ENCODE measurements around the gene SNX11. TPM values are rescaled to one million over a fixed set of nuclear protein-coding genes. Genes with fewer than 3 reads are reported as not detected.

Gene SNX11
- total RNA-seq, 2 experiments from 2014 or later = 27.2 to 29.5 TPM

DNA sequence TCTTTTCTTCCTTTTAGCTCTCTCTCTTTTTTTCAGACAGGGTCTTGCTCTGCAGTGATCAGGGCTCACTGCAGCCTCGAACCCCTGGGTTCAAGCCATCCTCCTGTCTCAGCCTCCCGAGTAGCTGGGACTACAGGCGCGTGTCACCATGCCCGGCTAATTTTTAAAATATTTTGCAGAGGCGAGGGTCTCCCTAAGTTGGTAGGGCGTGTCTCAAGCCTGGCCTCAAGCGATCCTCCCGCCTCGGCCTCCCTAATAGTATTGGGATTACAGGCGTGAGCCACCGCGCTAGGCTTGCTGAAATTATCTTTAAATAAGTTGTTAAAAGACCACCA is 797 bp upstream of the SNX11 start:
- intact Hi-C loops (cut with micrococcal nuclease) = no loop called here
- peaks cover 12% of the 10 kb centered on the region for H3K36me3 Mint-ChIP-seq (ENCODE audit: low read depth)
- ATAC-seq (no peak), DNase-seq (no peak)
- TF ChIP-seq, protein P1, sequence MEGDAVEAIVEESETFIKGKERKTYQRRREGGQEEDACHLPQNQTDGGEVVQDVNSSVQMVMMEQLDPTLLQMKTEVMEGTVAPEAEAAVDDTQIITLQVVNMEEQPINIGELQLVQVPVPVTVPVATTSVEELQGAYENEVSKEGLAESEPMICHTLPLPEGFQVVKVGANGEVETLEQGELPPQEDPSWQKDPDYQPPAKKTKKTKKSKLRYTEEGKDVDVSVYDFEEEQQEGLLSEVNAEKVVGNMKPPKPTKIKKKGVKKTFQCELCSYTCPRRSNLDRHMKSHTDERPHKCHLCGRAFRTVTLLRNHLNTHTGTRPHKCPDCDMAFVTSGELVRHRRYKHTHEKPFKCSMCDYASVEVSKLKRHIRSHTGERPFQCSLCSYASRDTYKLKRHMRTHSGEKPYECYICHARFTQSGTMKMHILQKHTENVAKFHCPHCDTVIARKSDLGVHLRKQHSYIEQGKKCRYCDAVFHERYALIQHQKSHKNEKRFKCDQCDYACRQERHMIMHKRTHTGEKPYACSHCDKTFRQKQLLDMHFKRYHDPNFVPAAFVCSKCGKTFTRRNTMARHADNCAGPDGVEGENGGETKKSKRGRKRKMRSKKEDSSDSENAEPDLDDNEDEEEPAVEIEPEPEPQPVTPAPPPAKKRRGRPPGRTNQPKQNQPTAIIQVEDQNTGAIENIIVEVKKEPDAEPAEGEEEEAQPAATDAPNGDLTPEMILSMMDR (IDR thresholded peaks at IDR 0.05) = no peak
- H3K27me3 Mint-ChIP-seq = no peaks in the 10 kb centered on the region
- peaks cover 52% of the 10 kb centered on the region for H3K4me1 Mint-ChIP-seq (ENCODE audit: low read depth)
- H3K4me3 Mint-ChIP-seq = peak overlapping the region; percentile 98
- peaks cover 6% of the 10 kb centered on the region for H3K9me3 Mint-ChIP-seq
- H3K27ac Mint-ChIP-seq = peak overlapping the region; percentile 98
- ChIA-PET POLR2A (interaction anchor here (1.1 to 3.6 kb wide), 6 partner anchors 9 to 80 kb away, joined by 3 to 23 read pairs (median 4); partner anchors contain the start of gene NFE2L1), CTCF (interaction anchor here (0.7 to 5.6 kb wide), 9 partner anchors 9 to 333 kb away, joined by 3 to 26 read pairs (median 5); no protein-coding TSS in a partner anchor)

- Mint-ChIP-seq H3K36me3 (ENCODE audit: low read depth) (peaks cover 22% of the 10 kb centered on the region), H3K4me3 (peak overlapping the region; percentile 39), H3K27me3 (no peaks in the 10 kb centered on the region), H3K27ac (peak overlapping the region; percentile 90), H3K4me1 (ENCODE audit: low read depth) (peaks cover 47% of the 10 kb centered on the region), H3K9me3 (no peaks in the 10 kb centered on the region)
- DNase-seq = no peak
- no peak for ATAC-seq
- ChIA-PET POLR2A (no interaction called here), CTCF (interaction anchor here (1.1 to 3.2 kb wide), 3 partner anchors 30 to 69 kb away, joined by 3 to 31 read pairs (median 3); no protein-coding TSS in a partner anchor)
- TF ChIP-seq, protein P1 (IDR thresholded peaks at IDR 0.05) = no peak
- intact Hi-C loops (cut with micrococcal nuclease) = no loop called here
Measured at GRCh38 chr17:48110761-48111160, 3.2 kb downstream of the SNX11 start.

GRCh38 chr17:48111937-48112241 is 4.3 kb downstream of the SNX11 start:
- ATAC-seq = no peak
- intact Hi-C loops (cut with micrococcal nuclease) = no loop called here
- Mint-ChIP-seq H3K4me3 (peak overlapping the region; percentile 58), H3K4me1 (ENCODE audit: low read depth) (peaks cover 44% of the 10 kb centered on the region), H3K36me3 (ENCODE audit: low read depth) (peaks cover 22% of the 10 kb centered on the region), H3K27ac (peak overlapping the region; percentile 90), H3K9me3 (no peaks in the 10 kb centered on the region), H3K27me3 (no peaks in the 10 kb centered on the region)
- DNase-seq = no peak
- CTCF ChIA-PET = interaction anchor here (1.0 to 3.2 kb wide), 10 partner anchors 12 to 507 kb away, joined by 3 to 31 read pairs (median 7); partner anchors contain the start of gene CDK5RAP3
- POLR2A ChIA-PET = interaction anchor here (0.6 to 1.1 kb wide), 4 partner anchors 10 to 32 kb away, joined by 3 to 4 read pairs (median 3); partner anchors contain the start of gene CBX1
- TF ChIP-seq, protein P1 (IDR thresholded peaks at IDR 0.05) = no peak

GRCh38 chr17:48113201-48113676 is 5.7 kb downstream of the SNX11 start:
- ATAC-seq = peak; percentile 75
- peak; percentile 73 for DNase-seq
- TF ChIP-seq, protein P1 (IDR thresholded peaks at IDR 0.05) = no peak
- H3K27ac Mint-ChIP-seq = peak overlapping the region; percentile 90
- no peaks in the 10 kb centered on the region for H3K27me3 Mint-ChIP-seq
- POLR2A ChIA-PET = interaction anchor here (0.6 to 1.6 kb wide), 7 partner anchors 11 to 327 kb away, joined by 3 to 6 read pairs (median 3); partner anchors contain the start of gene NFE2L1
- H3K4me3 Mint-ChIP-seq = peak overlapping the region; percentile 54
- H3K9me3 Mint-ChIP-seq = no peaks in the 10 kb centered on the region
- CTCF ChIA-PET = interaction anchor here (1.1 to 3.2 kb wide), 7 partner anchors 16 to 87 kb away, joined by 3 to 31 read pairs (median 8); no protein-coding TSS in a partner anchor
- H3K4me1 Mint-ChIP-seq (ENCODE audit: low read depth) = peaks cover 44% of the 10 kb centered on the region
- H3K36me3 Mint-ChIP-seq (ENCODE audit: low read depth) = peaks cover 24% of the 10 kb centered on the region
- intact Hi-C loops (cut with micrococcal nuclease) = no loop called here

GRCh38 chr17:48121923-48122664 is 14.5 kb downstream of the SNX11 start:
- CTCF ChIA-PET = interaction anchor here (1.7 to 5.4 kb wide), 2 partner anchors 31 to 42 kb away, joined by 4 to 39 read pairs; no protein-coding TSS in a partner anchor
- POLR2A ChIA-PET = interaction anchor here (1.0 to 5.3 kb wide), 2 partner anchors 15 to 21 kb away, joined by 3 to 23 read pairs; partner anchors contain the start of genes CBX1 and SNX11
- TF ChIP-seq, protein P1 (IDR thresholded peaks at IDR 0.05) = no peak
- Mint-ChIP-seq H3K4me1 (ENCODE audit: low read depth) (no peaks in the 10 kb centered on the region), H3K36me3 (ENCODE audit: low read depth) (peaks cover 28% of the 10 kb centered on the region), H3K4me3 (no peak overlapping the region), H3K27me3 (no peaks in the 10 kb centered on the region), H3K9me3 (no peaks in the 10 kb centered on the region), H3K27ac (no peak overlapping the region)
- no peak for ATAC-seq
- no peak for DNase-seq
- intact Hi-C loops (cut with micrococcal nuclease) = no loop called here
